ENCODE measurements around the gene SURF1.

GRCh38 chr9:133394687-133395271, 38.5 kb upstream of the SURF1 start:
- TF ChIP-seq CTCF (IDR thresholded peaks at IDR 0.05): no peak
- TF ChIP-seq POLR2A (IDR thresholded peaks at IDR 0.05): no peak
